Camera-type eye (tissue), 1 donor: ENCODE measurements around the gene METTL1. TPM values are rescaled to one million over a fixed set of nuclear protein-coding genes. Genes with fewer than 3 reads are reported as not detected.

ENCODE experiments used
- total RNA-seq: library from RNA; depleted of rRNA; stranded (reverse); fragments of >200 nt; gene quantifications from one replicate; pipeline ENCODE4 v1.2.3, GENCODE V29; 2014

Gene METTL1
- total RNA-seq: 4.5 TPM

GRCh38 chr12:57771873-57772428, at the start of gene METTL1:
Gene METTL1, minus strand, starts transcription at chr12:57772105. Its CDS starts 22 bp downstream, at chr12:57772083.

GRCh38 chr12:57782608-57783465, 10.9 kb upstream of the METTL1 start, which contains the start of gene TSFM:
Gene TSFM, plus strand, starts transcription at chr12:57782787. Its CDS starts 15 bp downstream, at chr12:57782802.

GRCh38 chr12:57772429-57773322, 771 bp upstream of the METTL1 start, which contains the start of gene EEF1AKMT3:
Gene EEF1AKMT3, plus strand, starts transcription at chr12:57772614. Its CDS starts 111 bp downstream, at chr12:57772725.

GRCh38 chr12:57766464-57767304, 5.2 kb downstream of the METTL1 start, which contains the start of gene CYP27B1:
Gene CYP27B1, minus strand, starts transcription at chr12:57767078. Its CDS starts 37 bp downstream, at chr12:57767041.

GRCh38 chr12:57754411-57755193, 17.3 kb downstream of the METTL1 start, which contains the start of gene MARCHF9:
Gene MARCHF9, plus strand, starts transcription at chr12:57755103. Its CDS starts 426 bp downstream, at chr12:57755529.

GRCh38 chr12:57751788-57752667, 19.9 kb downstream of the METTL1 start, which contains the start of gene CDK4:
Gene CDK4, minus strand, starts transcription at chr12:57752310. Its CDS starts 593 bp downstream, at chr12:57751717.

GRCh38 chr12:57744777-57745484, 27.0 kb downstream of the METTL1 start, which contains the start of gene TSPAN31:
Gene TSPAN31, plus strand, starts transcription at chr12:57745039. Its CDS starts 116 bp downstream, at chr12:57745155.

GRCh38 chr12:57738661-57739237, 33.2 kb downstream of the METTL1 start, which contains the start of gene AGAP2:
Gene AGAP2, minus strand, starts transcription at chr12:57738742. Its CDS starts 496 bp downstream, at chr12:57738246.

Other genes with a start within 250 kb of the METTL1 start
- gene MBD6, start 249.3 kb downstream of the METTL1 start, total RNA-seq: 52.1 TPM
- 174 TPM for gene DCTN2, start 224.9 kb downstream of the METTL1 start, total RNA-seq
- gene KIF5A, start 222.1 kb downstream of the METTL1 start, total RNA-seq: 30.1 TPM
- gene PIP4K2C, start 180.9 kb downstream of the METTL1 start, total RNA-seq: 24.8 TPM
- 69.5 TPM for gene DTX3, start 167.3 kb downstream of the METTL1 start, total RNA-seq
- gene ARHGEF25, start 160.7 kb downstream of the METTL1 start, total RNA-seq: 53.5 TPM
- 9.6 TPM for gene B4GALNT1, start 138.9 kb downstream of the METTL1 start, total RNA-seq
- gene OS9, start 78.0 kb downstream of the METTL1 start, total RNA-seq: 250 TPM
- gene AGAP2, start 33.4 kb downstream of the METTL1 start, total RNA-seq: 7.3 TPM
- gene TSPAN31, start 27.1 kb downstream of the METTL1 start, total RNA-seq: 59.1 TPM
- gene CDK4, start 19.8 kb downstream of the METTL1 start, total RNA-seq: 108 TPM
- gene MARCHF9, start 17.0 kb downstream of the METTL1 start, total RNA-seq: 15.1 TPM
- gene CYP27B1, start 5.0 kb downstream of the METTL1 start, total RNA-seq: 1.6 TPM
- gene EEF1AKMT3, start 509 bp upstream of the METTL1 start, total RNA-seq: 12.2 TPM
- 18.8 TPM for gene TSFM, start 10.7 kb upstream of the METTL1 start, total RNA-seq
- gene AVIL, start 46.6 kb upstream of the METTL1 start, total RNA-seq: 4.5 TPM
- 119 TPM for gene CTDSP2, start 74.6 kb upstream of the METTL1 start, total RNA-seq
- gene ATP23, start 169.5 kb upstream of the METTL1 start, total RNA-seq: 10.9 TPM